WTC11 (cell line): ENCODE results near the gene ZNF514. TPM values are rescaled to one million over a fixed set of nuclear protein-coding genes. Genes with fewer than 3 reads are reported as not detected.

Experiments used
- ATAC-seq: fragments of 200-7000 bp; cut with Tn5 transposase; 2 replicates; pipeline ENCODE4 v1.10.0; 2021; ENCODE audit warnings: mild to moderate bottlenecking, moderate library complexity
- CTCF ChIA-PET: fragments of 300-600 bp; sonication (Branson Sonifier 250); formaldehyde crosslinking; loops from one replicate; lab custom pipeline; 2021; ENCODE audit warnings: antibody characterized with exemption; lab: Charles Lee
- POLR2A ChIA-PET: fragments of 350-600 bp; sonication (Branson Sonifier 250); formaldehyde crosslinking; loops from one replicate; lab custom pipeline; 2021; ENCODE audit warnings: antibody characterized with exemption; lab: Charles Lee
- DNase-seq: peaks from one replicate; pipeline ENCODE4 v3.0.0; 2021; ENCODE audit warnings: low spot score
- H3K27ac Mint-ChIP-seq: 2 replicates; pipeline ENCODE4 v1.8.0; 2021; ENCODE audit warnings: mixed read lengths
- H3K27me3 Mint-ChIP-seq: 2 replicates; pipeline ENCODE4 v1.8.0; 2021; ENCODE audit warnings: low read depth, mild to moderate bottlenecking, moderate library complexity, mixed read lengths
- H3K36me3 Mint-ChIP-seq: 2 replicates; pipeline ENCODE4 v1.8.0; 2021; ENCODE audit warnings: mixed read lengths
- H3K4me1 Mint-ChIP-seq: 2 replicates; pipeline ENCODE4 v1.8.0; 2022; ENCODE audit warnings: mixed read lengths
- H3K4me3 Mint-ChIP-seq: 2 replicates; pipeline ENCODE4 v1.8.0; 2021; ENCODE audit warnings: mild to moderate bottlenecking, moderate library complexity, mixed read lengths
- H3K9me3 Mint-ChIP-seq: 2 replicates; pipeline ENCODE4 v1.8.0; 2021; ENCODE audit warnings: mixed read lengths
- EMX1 ChIP-seq: fragments of 250-450 bp; sonication (Bioruptor Pico); IDR thresholded peaks from 2 replicates; pipeline ENCODE4 v1.8.0; 2021; ENCODE audit warnings: mild to moderate bottlenecking
- ESRRA ChIP-seq: sonication (generic); formaldehyde crosslinking; IDR thresholded peaks from 2 replicates; pipeline ENCODE4 v1.8.1; 2022; ENCODE audit warnings: mild to moderate bottlenecking, missing genetic modification reagents, borderline replicate concordance
- FOXK1 ChIP-seq: sonication (generic); formaldehyde crosslinking; IDR thresholded peaks from 2 replicates; pipeline ENCODE4 v1.8.0; 2022; ENCODE audit warnings: mild to moderate bottlenecking, moderate library complexity, missing genetic modification reagents
- KAT7 ChIP-seq: sonication (generic); formaldehyde crosslinking; IDR thresholded peaks from 2 replicates; pipeline ENCODE4 v1.8.1; 2023; ENCODE audit warnings: missing genetic modification reagents, mild to moderate bottlenecking, borderline replicate concordance
- NFE2L1 ChIP-seq: sonication (generic); formaldehyde crosslinking; IDR thresholded peaks from 2 replicates; pipeline ENCODE4 v1.8.1; 2023; ENCODE audit warnings: missing genetic modification reagents
- NR3C1 ChIP-seq: sonication (generic); formaldehyde crosslinking; conservative IDR thresholded peaks from 2 replicates; pipeline ENCODE4 v1.8.1; 2023; ENCODE audit warnings: low read depth, mild to moderate bottlenecking, missing genetic modification reagents
- OVOL2 ChIP-seq: fragments of 250-450 bp; sonication (Bioruptor Pico); IDR thresholded peaks from 2 replicates; pipeline ENCODE4 v1.9.0; 2021; ENCODE audit warnings: mild to moderate bottlenecking, borderline replicate concordance
- SOX15 ChIP-seq: fragments of 250-450 bp; sonication (Bioruptor Pico); IDR thresholded peaks from 2 replicates; pipeline ENCODE4 v1.9.0; 2021; ENCODE audit warnings: mild to moderate bottlenecking
- ZNF219 ChIP-seq: sonication (generic); formaldehyde crosslinking; IDR thresholded peaks from 2 replicates; pipeline ENCODE4 v1.8.0; 2023; ENCODE audit warnings: missing genetic modification reagents, mild to moderate bottlenecking, borderline replicate concordance
- ZNF263 ChIP-seq: sonication (generic); formaldehyde crosslinking; IDR thresholded peaks from 2 replicates; pipeline ENCODE4 v1.8.1; 2022; ENCODE audit warnings: low read depth, mild to moderate bottlenecking, moderate library complexity, missing genetic modification reagents
- ZNF423 ChIP-seq: fragments of 250-450 bp; sonication (Bioruptor Pico); IDR thresholded peaks from 2 replicates; pipeline ENCODE4 v2.1.2; 2022; ENCODE audit warnings: mild to moderate bottlenecking, moderate library complexity
- total RNA-seq: library from RNA; stranded (reverse); gene quantifications from 3 replicates; pipeline ENCODE4 v1.2.3, GENCODE V29; 2021
- TF ChIP-seq, protein P1 (sequence below): sonication (generic); formaldehyde crosslinking; IDR thresholded peaks from 2 replicates; pipeline ENCODE4 v1.8.1; 2023; ENCODE audit warnings: mild to moderate bottlenecking, missing genetic modification reagents, moderate library complexity
- TF ChIP-seq, protein P2 (sequence below): fragments of 250-450 bp; sonication (Bioruptor Pico); IDR thresholded peaks from 2 replicates; pipeline ENCODE4 v1.9.0; 2021; ENCODE audit warnings: moderate library complexity, mild to moderate bottlenecking, inconsistent platforms, borderline replicate concordance
- TF ChIP-seq, protein P3 (sequence below): sonication (generic); formaldehyde crosslinking; IDR thresholded peaks from 2 replicates; pipeline ENCODE4 v1.8.0; 2023; ENCODE audit warnings: mild to moderate bottlenecking, missing genetic modification reagents
- TF ChIP-seq, protein P4 (sequence below): sonication (generic); formaldehyde crosslinking; IDR thresholded peaks from 2 replicates; pipeline ENCODE4 v1.8.0; 2022; ENCODE audit warnings: mild to moderate bottlenecking, missing genetic modification reagents
- TF ChIP-seq, protein P5 (sequence below): sonication (generic); formaldehyde crosslinking; IDR thresholded peaks from 2 replicates; pipeline ENCODE4 v1.8.1; 2023; ENCODE audit warnings: mild to moderate bottlenecking, missing genetic modification reagents
- TF ChIP-seq, protein P6 (sequence below): sonication (generic); formaldehyde crosslinking; IDR thresholded peaks from 2 replicates; pipeline ENCODE4 v1.8.0; 2022; ENCODE audit warnings: mild to moderate bottlenecking, missing genetic modification reagents
- TF ChIP-seq, protein P7 (sequence below): sonication (generic); formaldehyde crosslinking; conservative IDR thresholded peaks from 2 replicates; pipeline ENCODE4 v1.8.1; 2023; ENCODE audit warnings: mild to moderate bottlenecking, low read depth, missing genetic modification reagents, moderate library complexity

Gene ZNF514
- total RNA-seq, 1 experiment from 2014 or later = 19.3 TPM

DNA sequence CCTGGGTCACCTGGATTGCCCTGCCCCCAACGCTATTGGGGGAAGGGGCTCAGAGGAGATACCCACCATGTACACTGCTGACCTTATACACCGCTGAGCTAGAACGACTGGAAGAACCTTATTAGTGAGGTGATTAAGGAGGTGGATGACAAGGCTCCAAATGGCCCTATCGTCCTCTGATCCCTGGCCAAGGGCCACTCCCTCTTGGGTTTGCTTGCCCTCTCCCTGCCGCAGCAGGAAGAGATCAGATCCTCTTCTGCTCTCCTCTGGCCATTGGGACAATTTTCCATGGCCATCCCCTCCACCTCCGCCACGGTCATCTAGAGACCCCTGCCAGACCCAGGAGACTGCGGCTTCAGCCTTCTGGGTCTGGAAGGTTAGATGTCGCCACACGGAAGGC is 1.2 kb downstream of the ZNF514 start:
- Mint-ChIP-seq H3K27me3 (peaks cover 17% of the 10 kb centered on the region), H3K4me3 (peak overlapping the region; percentile 79), H3K9me3 (peaks cover 7% of the 10 kb centered on the region), H3K27ac (no peak overlapping the region), H3K36me3 (peaks cover 31% of the 10 kb centered on the region)
- no peak for ATAC-seq
- ChIA-PET POLR2A (no interaction called here), CTCF (interaction anchor here (1.9 kb wide), 1 partner anchor 79 kb away, joined by 7 read pairs; no protein-coding TSS in a partner anchor)
- no peak for DNase-seq
- TF ChIP-seq, protein P1, sequence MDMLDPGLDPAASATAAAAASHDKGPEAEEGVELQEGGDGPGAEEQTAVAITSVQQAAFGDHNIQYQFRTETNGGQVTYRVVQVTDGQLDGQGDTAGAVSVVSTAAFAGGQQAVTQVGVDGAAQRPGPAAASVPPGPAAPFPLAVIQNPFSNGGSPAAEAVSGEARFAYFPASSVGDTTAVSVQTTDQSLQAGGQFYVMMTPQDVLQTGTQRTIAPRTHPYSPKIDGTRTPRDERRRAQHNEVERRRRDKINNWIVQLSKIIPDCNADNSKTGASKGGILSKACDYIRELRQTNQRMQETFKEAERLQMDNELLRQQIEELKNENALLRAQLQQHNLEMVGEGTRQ (CRISPR knock-in tag) = no peak
- TF ChIP-seq NFE2L1 = no peak
- TF ChIP-seq KAT7 (CRISPR knock-in tag) = no peak
- TF ChIP-seq, protein P2, sequence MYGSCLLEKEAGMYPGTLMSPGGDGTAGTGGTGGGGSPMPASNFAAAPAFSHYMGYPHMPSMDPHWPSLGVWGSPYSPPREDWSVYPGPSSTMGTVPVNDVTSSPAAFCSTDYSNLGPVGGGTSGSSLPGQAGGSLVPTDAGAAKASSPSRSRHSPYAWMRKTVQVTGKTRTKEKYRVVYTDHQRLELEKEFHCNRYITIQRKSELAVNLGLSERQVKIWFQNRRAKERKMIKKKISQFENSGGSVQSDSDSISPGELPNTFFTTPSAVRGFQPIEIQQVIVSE (CRISPR knock-in tag) = no peak
- TF ChIP-seq ZNF263 = no peak
- TF ChIP-seq, protein P3, sequence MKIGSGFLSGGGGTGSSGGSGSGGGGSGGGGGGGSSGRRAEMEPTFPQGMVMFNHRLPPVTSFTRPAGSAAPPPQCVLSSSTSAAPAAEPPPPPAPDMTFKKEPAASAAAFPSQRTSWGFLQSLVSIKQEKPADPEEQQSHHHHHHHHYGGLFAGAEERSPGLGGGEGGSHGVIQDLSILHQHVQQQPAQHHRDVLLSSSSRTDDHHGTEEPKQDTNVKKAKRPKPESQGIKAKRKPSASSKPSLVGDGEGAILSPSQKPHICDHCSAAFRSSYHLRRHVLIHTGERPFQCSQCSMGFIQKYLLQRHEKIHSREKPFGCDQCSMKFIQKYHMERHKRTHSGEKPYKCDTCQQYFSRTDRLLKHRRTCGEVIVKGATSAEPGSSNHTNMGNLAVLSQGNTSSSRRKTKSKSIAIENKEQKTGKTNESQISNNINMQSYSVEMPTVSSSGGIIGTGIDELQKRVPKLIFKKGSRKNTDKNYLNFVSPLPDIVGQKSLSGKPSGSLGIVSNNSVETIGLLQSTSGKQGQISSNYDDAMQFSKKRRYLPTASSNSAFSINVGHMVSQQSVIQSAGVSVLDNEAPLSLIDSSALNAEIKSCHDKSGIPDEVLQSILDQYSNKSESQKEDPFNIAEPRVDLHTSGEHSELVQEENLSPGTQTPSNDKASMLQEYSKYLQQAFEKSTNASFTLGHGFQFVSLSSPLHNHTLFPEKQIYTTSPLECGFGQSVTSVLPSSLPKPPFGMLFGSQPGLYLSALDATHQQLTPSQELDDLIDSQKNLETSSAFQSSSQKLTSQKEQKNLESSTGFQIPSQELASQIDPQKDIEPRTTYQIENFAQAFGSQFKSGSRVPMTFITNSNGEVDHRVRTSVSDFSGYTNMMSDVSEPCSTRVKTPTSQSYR (CRISPR knock-in tag) = no peak
- no peak for TF ChIP-seq EMX1 (CRISPR knock-in tag)
- TF ChIP-seq ESRRA (CRISPR knock-in tag) = no peak
- no peak for TF ChIP-seq ZNF219
- TF ChIP-seq OVOL2 (CRISPR knock-in tag) = no peak
- TF ChIP-seq NR3C1 (CRISPR knock-in tag) = no peak
- TF ChIP-seq, protein P4, sequence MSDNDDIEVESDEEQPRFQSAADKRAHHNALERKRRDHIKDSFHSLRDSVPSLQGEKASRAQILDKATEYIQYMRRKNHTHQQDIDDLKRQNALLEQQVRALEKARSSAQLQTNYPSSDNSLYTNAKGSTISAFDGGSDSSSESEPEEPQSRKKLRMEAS (CRISPR knock-in tag) = no peak
- TF ChIP-seq, protein P5, sequence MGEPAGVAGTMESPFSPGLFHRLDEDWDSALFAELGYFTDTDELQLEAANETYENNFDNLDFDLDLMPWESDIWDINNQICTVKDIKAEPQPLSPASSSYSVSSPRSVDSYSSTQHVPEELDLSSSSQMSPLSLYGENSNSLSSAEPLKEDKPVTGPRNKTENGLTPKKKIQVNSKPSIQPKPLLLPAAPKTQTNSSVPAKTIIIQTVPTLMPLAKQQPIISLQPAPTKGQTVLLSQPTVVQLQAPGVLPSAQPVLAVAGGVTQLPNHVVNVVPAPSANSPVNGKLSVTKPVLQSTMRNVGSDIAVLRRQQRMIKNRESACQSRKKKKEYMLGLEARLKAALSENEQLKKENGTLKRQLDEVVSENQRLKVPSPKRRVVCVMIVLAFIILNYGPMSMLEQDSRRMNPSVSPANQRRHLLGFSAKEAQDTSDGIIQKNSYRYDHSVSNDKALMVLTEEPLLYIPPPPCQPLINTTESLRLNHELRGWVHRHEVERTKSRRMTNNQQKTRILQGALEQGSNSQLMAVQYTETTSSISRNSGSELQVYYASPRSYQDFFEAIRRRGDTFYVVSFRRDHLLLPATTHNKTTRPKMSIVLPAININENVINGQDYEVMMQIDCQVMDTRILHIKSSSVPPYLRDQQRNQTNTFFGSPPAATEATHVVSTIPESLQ (CRISPR knock-in tag) = no peak
- no peak for TF ChIP-seq ZNF423 (CRISPR knock-in tag)
- no peak for TF ChIP-seq FOXK1 (CRISPR knock-in tag)
- TF ChIP-seq, protein P6, sequence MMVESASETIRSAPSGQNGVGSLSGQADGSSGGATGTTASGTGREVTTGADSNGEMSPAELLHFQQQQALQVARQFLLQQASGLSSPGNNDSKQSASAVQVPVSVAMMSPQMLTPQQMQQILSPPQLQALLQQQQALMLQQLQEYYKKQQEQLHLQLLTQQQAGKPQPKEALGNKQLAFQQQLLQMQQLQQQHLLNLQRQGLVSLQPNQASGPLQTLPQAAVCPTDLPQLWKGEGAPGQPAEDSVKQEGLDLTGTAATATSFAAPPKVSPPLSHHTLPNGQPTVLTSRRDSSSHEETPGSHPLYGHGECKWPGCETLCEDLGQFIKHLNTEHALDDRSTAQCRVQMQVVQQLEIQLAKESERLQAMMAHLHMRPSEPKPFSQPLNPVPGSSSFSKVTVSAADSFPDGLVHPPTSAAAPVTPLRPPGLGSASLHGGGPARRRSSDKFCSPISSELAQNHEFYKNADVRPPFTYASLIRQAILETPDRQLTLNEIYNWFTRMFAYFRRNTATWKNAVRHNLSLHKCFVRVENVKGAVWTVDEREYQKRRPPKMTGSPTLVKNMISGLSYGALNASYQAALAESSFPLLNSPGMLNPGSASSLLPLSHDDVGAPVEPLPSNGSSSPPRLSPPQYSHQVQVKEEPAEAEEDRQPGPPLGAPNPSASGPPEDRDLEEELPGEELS (CRISPR knock-in tag) = no peak
- TF ChIP-seq SOX15 (CRISPR knock-in tag) = no peak
- TF ChIP-seq, protein P7, sequence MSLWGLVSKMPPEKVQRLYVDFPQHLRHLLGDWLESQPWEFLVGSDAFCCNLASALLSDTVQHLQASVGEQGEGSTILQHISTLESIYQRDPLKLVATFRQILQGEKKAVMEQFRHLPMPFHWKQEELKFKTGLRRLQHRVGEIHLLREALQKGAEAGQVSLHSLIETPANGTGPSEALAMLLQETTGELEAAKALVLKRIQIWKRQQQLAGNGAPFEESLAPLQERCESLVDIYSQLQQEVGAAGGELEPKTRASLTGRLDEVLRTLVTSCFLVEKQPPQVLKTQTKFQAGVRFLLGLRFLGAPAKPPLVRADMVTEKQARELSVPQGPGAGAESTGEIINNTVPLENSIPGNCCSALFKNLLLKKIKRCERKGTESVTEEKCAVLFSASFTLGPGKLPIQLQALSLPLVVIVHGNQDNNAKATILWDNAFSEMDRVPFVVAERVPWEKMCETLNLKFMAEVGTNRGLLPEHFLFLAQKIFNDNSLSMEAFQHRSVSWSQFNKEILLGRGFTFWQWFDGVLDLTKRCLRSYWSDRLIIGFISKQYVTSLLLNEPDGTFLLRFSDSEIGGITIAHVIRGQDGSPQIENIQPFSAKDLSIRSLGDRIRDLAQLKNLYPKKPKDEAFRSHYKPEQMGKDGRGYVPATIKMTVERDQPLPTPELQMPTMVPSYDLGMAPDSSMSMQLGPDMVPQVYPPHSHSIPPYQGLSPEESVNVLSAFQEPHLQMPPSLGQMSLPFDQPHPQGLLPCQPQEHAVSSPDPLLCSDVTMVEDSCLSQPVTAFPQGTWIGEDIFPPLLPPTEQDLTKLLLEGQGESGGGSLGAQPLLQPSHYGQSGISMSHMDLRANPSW (CRISPR knock-in tag) = no peak
- TF ChIP-seq, all 79 proteins: peak for 0
- peaks cover 9% of the 10 kb centered on the region for H3K4me1 Mint-ChIP-seq
